HG02588 (cell line): ENCODE results near the gene CIT.

ENCODE experiments used
- ATAC-seq: cut with Tn5 transposase; IDR thresholded peaks from one replicate; pipeline ENCODE4 v1.9.1; 2021; ENCODE audit warnings: mild to moderate bottlenecking, moderate library complexity; ENCODE audit not compliant: unreplicated experiment

The CIT gene

GRCh38 chr12:119681728-119682638 lies 195.1 kb downstream of the CIT start:
- ATAC-seq, result peak; percentile 68

- ATAC-seq, result no peak
Measured at GRCh38 chr12:119681111-119681510, 196.0 kb downstream of the CIT start.

- no peak for ATAC-seq
Measured at GRCh38 chr12:119679490-119679889, 197.6 kb downstream of the CIT start.

DNA sequence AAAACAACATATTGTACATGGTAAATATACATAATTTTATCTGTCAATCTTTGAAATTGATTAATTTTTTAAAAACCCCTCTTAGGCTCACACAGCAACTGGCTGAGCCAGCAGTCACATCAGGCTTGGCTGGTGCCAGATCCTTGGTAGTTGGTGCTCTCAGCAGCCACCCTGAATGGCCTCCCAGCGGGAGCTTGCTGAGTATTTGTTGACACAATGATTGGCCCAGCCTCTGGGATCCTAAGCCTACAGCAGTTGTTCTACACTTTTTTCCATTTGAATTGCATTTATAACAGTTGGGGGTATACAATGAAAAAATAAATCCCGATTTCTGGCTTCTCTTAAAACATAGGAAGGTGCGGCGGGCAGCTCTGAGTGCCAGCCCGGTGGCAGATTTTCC lies 198.0 kb downstream of the CIT start:
- no peak for ATAC-seq

DNA sequence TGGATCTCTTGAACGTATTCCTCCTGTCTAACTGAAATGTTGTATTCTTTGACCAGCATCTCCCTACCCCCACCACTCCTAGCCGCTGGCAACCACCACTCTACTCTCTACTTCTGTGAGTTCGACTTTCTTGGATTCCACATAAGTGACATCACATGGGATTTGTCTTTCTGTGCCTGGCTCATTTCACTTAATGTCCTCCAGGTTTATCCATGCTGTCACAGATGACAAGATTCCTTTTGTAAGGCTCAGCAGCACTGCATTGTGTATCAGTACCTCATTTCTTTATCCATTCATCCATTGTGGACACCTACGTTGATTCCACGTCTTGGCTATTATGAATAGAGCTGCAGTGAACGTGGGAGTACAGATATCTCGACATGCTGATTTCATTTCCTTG lies 198.7 kb downstream of the CIT start:
- no peak for ATAC-seq

DNA sequence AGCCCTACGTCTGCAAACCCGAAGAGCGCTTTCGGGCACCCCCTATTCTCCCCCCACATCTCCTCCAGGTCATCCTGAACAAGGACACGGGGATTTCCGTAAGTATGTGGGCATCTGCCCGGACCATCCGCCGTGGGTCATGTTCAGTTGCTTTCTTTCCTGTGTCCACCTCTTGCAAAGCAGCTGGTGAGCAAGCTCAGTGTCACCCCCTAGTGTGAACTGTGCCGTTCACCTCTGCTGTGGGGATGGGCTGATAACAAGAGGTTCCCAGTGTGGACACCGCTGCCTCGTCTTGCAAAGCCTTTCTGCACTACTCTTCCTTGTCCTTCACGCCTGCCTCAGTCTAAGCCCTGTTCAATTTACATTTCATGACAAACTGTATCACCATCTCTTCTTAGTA lies 200.5 kb downstream of the CIT start:
- ATAC-seq, result no peak

GRCh38 chr12:119676022-119676421 lies 201.1 kb downstream of the CIT start:
- ATAC-seq, result no peak

DNA sequence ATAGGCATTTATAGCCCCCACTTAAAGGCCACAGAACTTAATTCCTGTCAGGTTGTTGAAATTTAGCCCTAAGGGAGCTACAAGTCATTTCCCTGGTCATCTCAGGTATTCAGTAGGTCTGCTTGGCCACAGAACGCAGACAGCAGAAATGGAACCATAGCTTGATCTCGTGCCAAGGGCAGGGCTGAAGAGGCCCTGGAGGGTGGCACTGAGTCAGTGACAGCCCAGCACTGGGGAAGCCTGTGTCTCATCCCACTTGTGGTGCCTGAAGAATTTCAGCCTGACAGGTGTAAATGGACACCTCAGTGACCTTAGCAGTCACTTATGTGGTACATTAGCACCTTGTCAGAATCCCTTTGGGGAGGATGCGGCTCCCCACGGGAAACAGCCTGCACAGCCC lies 202.6 kb downstream of the CIT start:
- ATAC-seq, result no peak

DNA sequence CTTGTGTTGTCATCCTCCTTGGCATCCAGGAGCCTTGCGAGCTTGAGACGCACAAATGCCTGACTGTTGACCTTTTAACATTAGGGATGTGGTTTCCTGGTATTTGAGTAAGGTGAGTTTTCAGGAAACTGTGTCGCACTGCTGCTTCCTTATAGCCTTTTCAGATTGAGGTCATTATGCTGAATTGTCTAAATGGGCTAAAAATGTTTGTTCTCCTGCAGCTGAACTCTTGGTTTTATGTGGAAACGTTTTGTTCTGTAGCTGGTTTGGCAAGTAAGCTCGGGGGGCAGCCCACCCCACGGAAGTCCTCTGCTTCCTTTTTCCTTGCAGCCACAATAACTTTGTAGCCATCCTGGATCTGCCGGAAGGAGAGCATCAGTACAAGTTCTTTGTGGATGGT lies 203.5 kb downstream of the CIT start:
- ATAC-seq, result no peak

DNA sequence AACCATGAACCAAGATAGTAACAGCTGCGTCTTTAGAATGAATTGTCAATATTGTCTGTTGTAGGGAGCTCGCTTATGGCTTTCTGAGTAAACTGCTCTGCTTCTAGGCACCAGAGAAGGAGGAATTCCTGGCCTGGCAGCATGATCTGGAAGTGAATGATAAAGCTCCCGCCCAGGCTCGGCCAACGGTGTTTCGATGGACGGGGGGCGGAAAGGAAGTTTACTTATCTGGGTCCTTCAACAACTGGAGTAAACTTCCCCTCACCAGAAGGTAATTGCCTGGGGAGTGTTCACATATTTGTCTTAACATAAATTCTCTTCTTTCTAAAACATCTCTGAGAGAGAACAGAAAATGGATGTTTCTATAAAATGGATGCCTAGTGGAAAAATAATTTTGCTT lies 204.9 kb downstream of the CIT start:
- ATAC-seq, result no peak

GRCh38 chr12:119671070-119671469 lies 206.1 kb downstream of the CIT start:
- no peak for ATAC-seq

DNA sequence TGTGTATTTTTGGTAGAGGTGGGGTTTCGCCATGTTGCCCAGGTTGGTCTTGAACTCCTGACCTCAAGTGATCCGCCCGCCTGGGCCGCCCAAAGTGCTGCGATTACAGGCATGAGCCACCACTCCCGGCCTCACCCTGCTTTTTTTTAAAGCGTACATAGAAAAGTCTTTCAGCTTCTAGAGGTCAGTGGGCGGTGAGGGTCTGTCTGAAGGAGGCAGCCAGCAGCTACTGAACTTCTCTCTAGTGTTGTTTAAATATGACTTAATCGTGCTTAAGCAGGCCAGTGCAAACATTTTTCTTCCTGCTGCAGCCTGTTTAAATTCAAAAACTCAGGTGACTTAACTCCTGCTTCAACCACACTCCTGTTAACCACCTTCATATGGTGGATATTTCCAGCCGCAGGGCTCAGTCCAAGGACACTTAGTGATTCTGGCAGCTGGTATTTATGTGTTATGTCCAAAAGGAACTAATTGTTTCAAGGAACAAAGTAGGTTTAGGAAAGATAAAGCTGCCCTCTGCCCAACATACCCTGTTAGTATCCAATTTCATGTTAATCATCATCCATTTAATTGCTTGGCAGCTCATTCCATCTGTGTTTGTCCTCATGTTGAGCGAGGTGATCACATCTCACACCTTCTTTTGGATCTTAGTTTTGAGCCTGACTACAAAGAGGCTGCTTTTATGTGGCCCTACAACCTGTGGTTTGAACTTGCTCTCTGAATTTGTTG lies 207.2 kb downstream of the CIT start:
- no peak for ATAC-seq

- ATAC-seq, result no peak
Measured at GRCh38 chr12:119668324-119668841, 208.7 kb downstream of the CIT start.

- peak; percentile 92 for ATAC-seq
Measured at GRCh38 chr12:119667577-119668323, 209.4 kb downstream of the CIT start, which contains the start of gene PRKAB1. PRKAB1 (plus strand) TSS chr12:119668133; CDS start chr12:119668245, 112 bp downstream.

- ATAC-seq, result peak; percentile 3
Measured at GRCh38 chr12:119666900-119667576, 210.1 kb downstream of the CIT start.

DNA sequence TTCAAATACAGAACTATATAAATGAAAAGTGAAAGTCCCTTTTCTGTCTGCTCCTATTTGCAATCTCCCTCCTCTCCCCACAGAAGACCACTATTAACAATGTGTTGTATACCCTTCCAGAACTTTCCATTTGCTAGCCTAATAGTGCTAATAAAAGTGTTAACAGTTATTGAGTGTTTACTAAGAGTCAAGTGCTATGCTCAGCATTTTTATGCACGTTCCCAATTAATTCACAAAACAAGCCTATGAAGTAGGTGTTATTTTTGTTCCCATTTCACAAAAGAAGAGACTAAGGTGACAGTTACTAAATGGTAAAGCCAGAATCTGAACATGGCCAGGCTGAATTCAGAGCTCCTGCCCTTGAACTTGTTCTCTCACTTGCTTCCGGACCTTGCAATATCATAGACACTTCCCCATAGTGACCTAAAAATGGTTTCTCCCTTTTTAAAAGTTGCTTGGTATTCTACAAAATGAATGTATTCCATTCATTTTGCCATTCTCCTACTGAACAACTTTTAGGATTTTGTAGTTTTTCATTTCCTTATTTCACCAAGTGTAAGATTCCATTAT lies 210.8 kb downstream of the CIT start:
- no peak for ATAC-seq

GRCh38 chr12:119665164-119665929 lies 211.8 kb downstream of the CIT start:
- ATAC-seq, result no peak

DNA sequence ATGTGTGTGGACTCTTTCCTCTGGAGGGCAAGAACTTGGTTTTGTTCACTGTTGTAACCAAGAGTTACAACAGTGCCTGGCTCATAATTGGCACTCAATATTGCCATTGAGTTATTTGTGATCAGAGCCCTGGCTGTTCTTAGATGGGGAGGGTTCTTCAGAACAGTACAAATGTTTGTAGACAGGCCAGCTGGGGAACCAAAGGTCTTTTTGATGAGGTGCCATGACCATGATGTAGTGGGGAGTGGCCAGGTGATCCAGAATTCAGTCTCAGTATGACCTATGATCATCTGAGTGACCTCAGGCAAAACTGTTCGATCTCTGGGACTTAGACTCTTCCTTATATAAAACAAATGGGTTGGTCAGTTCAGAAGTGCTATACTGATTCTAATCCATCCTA lies 212.5 kb downstream of the CIT start:
- no peak for ATAC-seq

DNA sequence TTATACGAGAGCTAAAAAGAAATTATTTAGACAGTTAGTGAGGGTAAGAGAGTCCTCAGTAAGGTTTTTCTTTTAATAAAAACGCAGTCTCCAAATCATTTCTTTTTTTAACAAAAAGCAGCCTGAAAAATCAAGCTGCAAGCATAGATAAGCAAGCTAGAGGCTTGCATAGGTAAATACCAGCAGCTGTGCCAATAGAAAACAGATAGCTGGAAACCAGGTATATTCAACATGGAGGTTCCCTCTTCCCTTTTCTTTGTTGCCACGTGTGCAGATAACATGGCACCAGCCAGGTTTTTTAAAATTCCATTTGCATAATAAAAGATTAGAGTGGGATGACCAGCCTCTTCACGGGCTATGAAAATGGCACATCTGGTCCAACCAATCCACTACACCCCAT lies 215.2 kb downstream of the CIT start:
- ATAC-seq, result no peak
